Left renal cortex interstitium (tissue), 4 donors: ENCODE data around the gene ULK4. TPM values are rescaled to one million over a fixed set of nuclear protein-coding genes. Genes with fewer than 3 reads are reported as not detected.
"Not testable (repeated sequence)": the region's sequence is repeated elsewhere in the genome, so short reads cannot be mapped to it uniquely, and the experiment has no call there.

Experiments used
- DNase-seq, 4 donors: peaks; one replicate each; pipeline ENCODE4 v3.0.0-alpha.2; 2013; ENCODE audit warnings: low read depth in 4 of 4, low spot score in 2 of 4, missing footprints in 1 of 4
- polyA plus RNA-seq, 4 donors: library from polyadenylated mRNA; unstranded; fragments of 120-200 nt; gene quantifications; one replicate each; pipeline ENCODE4 v1.2.1, GENCODE V29; 2013; ENCODE audit not compliant: insufficient read length in 4 of 4

ULK4 gene
- polyA plus RNA-seq, 4 donors = 3.7 to 5.2 (median 5.1) TPM

DNA sequence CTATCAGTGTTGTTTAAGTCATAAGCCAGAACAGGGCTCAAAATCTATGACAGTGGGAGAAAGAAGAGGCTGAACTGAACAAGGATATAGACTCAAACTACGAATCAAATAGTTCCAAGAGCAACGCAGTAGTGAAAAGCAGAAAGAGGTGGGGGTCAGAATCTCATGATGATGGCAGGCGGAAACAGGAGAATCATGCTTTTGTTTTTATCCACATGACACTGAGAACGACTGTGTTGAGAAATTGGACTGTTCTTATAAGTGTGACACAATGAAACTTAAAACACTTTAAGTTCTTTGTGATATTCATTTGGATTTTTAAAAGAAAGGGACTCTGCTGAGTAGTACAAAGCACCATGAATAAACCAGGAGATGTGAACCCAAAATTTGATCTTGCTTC lies 309.4 kb downstream of the ULK4 start:
- no peak for DNase-seq

- DNase-seq = no peak
These were observed 310.2 kb downstream of the ULK4 start for GRCh38 chr3:41651718-41652117.

GRCh38 chr3:41650406-41650805 lies 311.5 kb downstream of the ULK4 start:
- DNase-seq = no peak

DNA sequence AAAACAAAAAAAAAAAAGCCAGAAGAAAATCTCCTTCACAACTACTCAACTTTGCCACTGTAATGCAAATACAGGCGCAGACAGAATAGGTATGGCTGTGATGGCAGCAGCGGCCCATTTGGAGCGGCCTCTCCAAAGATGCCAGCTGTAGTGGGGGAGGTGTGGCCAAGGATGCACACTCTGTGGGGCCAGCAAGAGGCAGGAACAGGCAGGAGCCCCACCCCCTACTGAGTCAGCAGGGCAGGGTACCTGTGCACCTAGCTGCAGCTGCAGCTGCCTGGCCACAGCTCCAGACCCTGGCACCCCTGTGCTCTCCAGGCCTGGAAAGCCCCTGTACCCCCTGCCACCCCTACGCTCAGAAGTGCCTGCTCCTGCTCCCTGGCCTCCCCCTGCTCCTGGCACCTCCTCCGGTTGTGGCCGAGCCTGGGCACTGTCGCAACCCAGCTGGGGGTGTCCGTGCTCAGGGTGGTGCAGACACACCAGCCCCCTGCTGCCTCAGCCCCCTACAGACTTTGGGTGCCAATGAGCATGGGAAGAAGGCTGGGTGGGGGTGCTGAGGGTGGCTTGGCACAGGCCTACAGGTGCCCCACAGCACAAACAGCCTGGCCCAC lies 312.7 kb downstream of the ULK4 start:
- no peak for DNase-seq

GRCh38 chr3:41647730-41648129 lies 314.2 kb downstream of the ULK4 start:
- DNase-seq = not testable (repeated sequence)

DNA sequence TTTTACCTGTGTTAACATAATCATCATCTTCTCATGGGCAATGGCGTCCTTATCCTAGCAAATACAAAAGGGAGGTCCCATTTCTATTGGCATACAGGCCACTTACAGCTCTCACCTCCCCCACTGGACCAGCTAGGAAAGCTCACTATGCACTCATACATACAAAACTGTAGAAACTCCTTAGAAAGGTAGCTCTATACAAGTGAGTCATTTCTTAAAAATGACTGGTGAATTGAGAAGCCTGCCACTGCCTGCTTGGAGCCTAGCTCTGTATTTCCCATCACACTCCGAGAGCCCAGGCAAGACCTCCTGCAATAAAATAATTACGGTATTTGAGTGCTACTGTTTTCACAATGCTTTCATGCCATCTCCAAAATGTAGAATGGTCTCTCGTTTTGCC lies 321.8 kb downstream of the ULK4 start:
- no peak for DNase-seq

DNA sequence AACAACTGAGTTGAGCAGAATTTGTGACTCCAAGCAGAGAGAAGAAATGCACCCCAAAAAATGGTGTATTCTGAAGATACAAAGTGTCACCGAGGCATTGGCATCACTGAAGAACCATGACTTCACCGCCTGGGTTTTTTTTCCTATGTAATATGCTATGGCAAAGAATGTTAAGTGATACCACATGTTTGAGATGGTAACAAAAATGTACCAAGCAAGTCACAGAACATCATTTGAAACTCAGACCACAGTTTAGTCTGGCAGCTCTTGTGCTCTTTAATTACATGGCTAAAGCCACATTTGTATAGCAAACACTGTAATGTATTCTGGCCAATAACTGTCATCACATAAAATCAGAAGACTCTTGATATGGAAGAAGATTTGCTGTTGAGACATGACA lies 323.5 kb downstream of the ULK4 start:
- DNase-seq = no peak

- no peak for DNase-seq
These were observed 329.2 kb downstream of the ULK4 start for GRCh38 chr3:41632700-41633099.

DNA sequence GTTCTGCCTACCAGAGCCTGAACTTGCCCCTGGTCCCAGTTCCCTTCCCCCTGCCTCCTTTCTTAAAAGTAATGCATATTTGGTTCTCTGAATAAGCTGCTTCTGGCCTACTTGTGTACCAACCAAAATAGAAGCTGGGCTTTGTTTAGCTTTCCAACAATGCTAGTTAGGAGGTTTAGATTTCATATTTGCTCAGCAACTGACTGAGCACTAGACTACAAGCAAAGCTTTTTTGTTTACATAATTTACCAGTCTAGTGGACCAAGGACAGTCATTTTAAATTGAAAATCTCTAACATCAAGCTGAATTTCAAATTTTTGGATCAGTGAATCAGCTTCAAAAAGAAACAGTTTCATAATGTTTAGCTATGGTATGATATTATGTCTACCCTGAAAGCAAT lies 331.2 kb downstream of the ULK4 start:
- no peak for DNase-seq

DNA sequence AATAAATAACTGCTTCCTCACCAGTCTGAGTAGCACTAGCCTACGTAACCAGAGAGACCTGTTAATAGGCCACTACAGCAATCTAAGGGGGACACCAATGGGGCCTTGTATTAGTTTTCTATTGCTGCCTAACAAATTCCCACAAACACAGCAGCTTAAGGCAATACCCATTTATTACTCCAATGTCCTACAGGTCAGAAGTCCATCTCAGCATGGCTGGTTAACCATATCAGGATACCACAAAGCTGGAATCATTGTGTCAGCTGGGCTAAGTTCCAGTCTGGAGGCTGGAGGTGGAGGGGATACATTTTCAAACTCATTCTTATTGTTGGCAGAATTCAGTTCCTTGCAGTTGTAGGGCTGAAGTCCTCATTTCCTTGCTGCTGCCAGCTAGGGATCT lies 331.9 kb downstream of the ULK4 start:
- no peak for DNase-seq

DNA sequence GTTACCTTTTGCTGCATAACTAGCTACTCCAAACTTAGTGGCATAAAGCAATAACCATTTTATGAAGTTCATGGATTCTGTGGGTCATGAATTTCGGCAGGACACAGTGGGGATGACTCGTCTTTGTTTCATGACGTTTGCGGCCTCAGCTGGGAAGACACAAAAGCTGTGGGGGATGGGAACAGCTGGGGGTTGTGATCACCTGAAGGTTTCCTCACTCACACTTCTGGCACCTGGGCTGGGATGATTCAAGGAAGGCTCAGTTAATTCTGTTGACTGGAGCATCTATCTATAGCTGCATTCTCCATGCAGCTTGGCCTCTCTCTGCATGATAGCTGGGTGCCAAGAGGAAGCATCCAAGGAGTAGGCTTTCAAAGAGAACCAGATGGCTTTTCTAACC lies 332.8 kb downstream of the ULK4 start:
- no peak for DNase-seq

DNA sequence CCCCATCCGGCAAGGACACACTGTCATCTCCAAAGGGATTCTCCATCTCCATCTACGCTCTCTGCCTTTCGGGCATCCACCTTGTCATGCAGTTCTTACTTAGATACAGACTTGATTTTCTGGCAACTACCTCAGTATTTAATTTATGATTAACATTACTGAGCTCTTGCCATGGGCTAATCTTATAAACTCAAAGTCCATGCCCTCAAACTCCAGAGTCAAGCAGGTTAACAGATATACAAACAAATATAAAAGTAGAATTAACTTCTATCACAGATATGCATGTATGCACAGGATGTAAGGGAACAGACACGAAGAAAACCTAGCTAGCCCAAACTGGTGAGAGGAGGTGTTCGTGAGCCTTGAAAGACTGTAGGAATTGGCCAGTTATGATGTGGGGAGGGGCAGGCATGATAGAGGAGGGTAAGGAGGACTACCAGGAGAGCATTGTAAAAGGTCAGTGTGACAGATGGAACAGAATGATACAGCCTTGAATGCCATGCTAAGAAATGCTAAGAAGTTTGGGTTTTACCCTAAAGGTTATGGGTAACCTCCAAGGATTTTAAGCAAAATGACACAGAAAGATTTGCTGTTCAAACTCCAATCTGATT lies 334.3 kb downstream of the ULK4 start:
- DNase-seq = no peak

DNA sequence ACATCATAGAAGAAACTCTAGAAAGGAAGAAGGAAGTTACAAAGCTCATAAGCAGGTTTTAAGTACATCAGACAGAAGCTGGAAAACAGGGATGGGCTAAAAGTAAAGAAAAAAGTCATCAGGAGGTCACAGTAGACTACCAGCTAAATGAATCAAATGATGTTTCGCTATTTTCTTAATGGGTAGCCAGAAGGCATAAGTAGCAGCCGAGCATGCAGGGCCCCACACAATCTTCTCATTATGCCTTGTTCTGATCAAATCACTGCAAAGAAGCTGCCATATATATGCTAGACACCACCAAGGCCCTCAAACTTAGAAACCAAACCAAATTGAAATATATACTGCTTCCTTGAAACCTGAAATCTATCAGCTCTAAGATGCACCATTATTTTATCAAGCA lies 349.1 kb downstream of the ULK4 start:
- DNase-seq = no peak

DNA sequence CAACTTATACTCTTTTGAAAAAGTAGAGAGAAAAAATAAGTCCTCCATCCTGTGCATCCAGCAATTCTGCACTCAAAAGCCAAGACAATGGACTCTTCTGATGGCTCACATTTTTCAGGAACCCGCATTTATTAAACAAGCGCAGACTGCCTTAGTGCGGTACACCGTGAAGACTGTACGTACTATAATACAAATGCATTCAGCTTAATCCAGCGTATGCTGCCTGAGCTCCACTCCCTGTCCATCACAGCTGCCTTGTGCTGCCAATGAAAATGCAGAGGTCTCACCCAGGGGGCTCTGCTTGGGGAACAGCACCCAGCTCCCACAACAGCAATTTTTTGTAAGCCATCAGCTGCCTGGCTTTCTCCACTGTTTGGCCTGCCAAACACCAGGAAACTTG lies 350.9 kb downstream of the ULK4 start:
- DNase-seq = no peak

DNA sequence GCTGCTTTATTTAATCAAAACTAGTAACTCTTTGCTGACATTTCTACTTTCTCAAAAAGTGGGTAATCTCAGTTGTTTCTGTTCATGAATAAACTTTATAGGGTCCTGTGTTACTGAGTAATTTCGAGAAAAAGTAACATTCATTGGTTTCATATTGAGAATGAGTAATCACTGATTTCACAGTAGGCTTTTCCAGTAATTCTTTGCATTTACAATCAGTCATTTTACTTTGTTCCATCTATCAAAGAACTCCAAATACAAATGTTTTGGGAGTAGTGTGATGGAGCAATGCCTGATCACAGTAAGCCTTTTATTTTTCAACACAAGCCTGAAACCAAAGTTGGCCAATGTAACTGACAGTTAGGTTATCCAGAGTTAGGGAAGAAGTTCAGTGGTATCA lies 353.6 kb downstream of the ULK4 start:
- no peak for DNase-seq

DNA sequence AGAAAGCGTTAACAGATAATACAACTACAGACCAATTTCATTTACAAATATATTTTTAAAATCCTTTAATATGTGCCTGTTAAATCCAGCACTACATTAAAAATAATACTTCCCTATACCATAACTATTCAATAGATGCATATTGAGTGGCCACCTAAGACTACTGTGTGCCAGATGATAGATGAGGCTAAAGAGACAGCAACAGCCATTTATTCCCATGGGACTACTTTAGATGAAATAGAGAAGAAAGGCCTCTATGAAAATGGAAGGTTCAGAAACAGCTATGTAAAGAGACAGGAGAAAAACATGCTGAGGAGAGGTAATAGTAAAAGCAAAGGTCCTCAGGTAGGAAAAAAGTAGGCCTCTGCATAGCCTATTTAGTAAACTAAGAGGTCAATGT lies 358.1 kb downstream of the ULK4 start:
- no peak for DNase-seq

DNA sequence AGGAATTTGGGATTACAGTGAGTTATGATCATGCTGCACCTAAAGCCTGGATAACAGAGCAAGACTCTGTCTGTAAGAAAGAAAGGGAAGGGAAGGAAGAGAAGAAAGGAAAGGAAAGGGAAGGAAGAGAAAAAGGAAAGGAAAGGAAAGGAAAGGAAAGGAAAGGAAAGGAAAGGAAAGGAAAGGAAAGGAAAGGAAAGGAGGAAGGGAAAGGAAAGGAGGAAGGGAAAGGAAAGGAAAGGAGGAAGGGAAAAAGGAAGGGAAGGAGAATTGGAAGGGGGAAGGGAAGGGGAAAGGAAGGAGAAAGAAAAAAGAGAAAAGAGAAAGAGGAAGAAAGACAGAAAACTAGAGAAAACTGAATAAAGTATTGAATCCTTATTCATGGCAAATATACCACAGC lies 359.8 kb downstream of the ULK4 start:
- no peak for DNase-seq

DNA sequence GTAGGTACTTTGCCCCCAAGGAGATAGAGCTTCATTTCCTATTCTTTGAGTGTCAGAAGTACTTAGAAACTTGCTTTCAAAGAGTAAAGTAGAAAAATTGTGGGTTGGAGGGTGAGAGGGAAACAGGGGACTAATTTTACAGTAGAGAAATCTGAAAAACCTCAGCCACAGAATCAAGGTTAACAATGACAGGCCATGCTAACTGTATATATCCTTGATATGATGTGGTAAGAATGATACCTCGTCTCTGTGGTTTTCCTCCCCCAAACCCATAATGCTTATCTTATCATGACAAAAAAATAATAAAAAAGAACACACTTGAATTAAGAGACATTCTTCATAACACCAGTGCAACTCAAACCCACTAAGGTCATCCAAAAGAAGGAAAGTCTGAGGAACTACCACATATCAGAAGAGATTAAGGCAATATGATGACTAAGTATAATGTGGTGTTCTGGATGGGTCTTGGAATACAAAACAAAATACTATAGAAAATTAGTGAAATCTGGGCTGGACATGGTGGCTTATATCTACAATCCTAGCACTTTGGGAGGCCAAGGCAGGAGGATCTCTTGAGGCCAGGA lies 360.4 kb downstream of the ULK4 start:
- DNase-seq = no peak

DNA sequence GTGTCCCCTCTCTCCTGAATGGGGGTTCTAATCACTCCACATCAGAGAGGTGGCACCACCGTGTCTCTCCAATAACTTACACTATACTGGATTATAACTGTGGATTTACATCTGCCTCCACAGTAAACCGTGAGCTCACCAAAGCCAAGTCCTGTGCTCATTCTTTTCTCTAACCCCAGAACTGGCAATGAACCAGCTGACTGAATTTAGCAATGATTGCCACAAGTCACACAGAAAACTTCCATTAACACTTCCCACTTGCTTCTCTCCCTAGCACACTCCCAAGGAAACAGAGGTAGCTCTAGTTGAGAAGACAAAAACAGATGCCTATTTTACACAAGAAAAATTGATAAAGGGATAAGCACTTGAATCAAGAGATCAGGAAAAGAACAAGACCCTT lies 361.3 kb downstream of the ULK4 start:
- DNase-seq = no peak

DNA sequence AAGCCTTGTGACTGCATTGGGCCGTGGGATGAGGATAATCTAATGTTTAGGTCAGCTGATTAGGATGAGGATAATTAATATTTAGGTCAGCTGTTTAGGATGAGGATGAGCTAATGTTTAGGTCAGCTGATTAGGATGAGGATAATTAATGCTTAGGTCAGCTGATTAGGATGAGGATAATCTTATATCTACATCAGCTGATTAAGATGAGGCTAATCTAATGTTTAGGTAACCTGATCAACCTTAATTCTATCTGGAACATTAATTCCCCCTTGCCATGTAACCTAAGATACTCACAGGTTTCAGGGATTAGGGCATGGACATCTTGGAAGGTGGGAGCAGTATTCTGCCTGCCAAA lies 362.8 kb downstream of the ULK4 start:
- DNase-seq = no peak

GRCh38 chr3:41598402-41599126 lies 363.3 kb downstream of the ULK4 start:
- DNase-seq = peak in 3 of 4 donors; percentile 24 to 52 (median 41)

DNA sequence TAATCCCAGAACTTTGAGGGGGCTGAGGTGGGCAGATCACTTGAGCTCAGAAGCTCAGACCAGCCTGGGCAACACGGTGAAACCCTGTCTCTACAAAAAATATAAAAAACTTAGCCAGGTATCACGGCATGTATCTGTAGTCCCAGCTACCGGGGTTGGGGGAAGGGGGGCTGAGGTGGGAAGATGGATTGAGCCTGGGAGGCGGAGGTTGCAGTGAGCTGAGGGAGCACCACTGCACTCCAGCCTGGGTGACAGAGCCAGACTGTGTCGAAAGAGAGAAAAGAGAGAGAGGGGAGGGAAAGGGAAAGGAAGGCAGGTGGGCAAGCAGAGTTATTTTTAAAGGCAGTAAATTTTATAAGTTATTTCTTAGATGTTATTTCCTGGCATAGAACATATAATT lies 368.1 kb downstream of the ULK4 start:
- DNase-seq = no peak
